ENCODE measurements around the gene FNBP1L.

GRCh38 chr1:93427656-93428055 lies 20.3 kb upstream of the FNBP1L start:
- TF ChIP-seq CTCF (optimal IDR thresholded peaks at IDR 0.05 in 1 of 3, IDR thresholded peaks at IDR 0.05 in 1 of 3, conservative IDR thresholded peaks at IDR 0.05 in 1 of 3; ENCODE audit: extremely low read depth in 1 of 3, insufficient read depth in 2 of 3, low read length in 3 of 3) = no peak
- no peak for TF ChIP-seq EZH2 (IDR thresholded peaks at IDR 0.05; ENCODE audit: low read length)
